IMR-90 (cell line): Measurements from ENCODE around the gene BCL2L1. TPM values are rescaled to one million over a fixed set of nuclear protein-coding genes. Genes with fewer than 3 reads are reported as not detected.

Experiments
- ATAC-seq: fragments of 200-7000 bp; cut with Tn5 transposase; 2 replicates; pipeline ENCODE4 v1.9.1; 2020; ENCODE audit warnings: low read depth, mild to moderate bottlenecking, moderate library complexity
- BruUV-seq: library from RNA; stranded (reverse); fragments of 400-500 nt; replicated peaks from 2 replicates; lab custom pipeline; 2021; lab: Mats Ljungman, UMichigan
- CTCF ChIA-PET: fragments of 300-600 bp; formaldehyde crosslinking; extraction: SDS; loops from one replicate; lab custom pipeline; 2021; ENCODE audit warnings: antibody characterized with exemption; lab: Yijun Ruan, JAX
- POLR2A ChIA-PET: fragments of 300-600 bp; sonication (Branson Sonifier 250); formaldehyde crosslinking; loops from one replicate; lab custom pipeline; 2022; ENCODE audit warnings: antibody characterized with exemption; ENCODE audit not compliant: unreplicated experiment; lab: Charles Lee
- DNase-seq: peaks from one replicate; pipeline ENCODE4 v3.0.0; 2013
- H2AFZ ChIP-seq: replicated peaks from 2 replicates; pipeline ENCODE3; 2013; ENCODE audit warnings: low read length, mild to moderate bottlenecking; ENCODE audit not compliant: poor library complexity
- H2AK5ac ChIP-seq: 2 replicates; pipeline ENCODE4 v1.6.1; 2013; ENCODE audit warnings: low read depth, low read length, inconsistent platforms
- H2AK9ac ChIP-seq: replicated peaks from 2 replicates; pipeline ENCODE3; 2013; ENCODE audit warnings: mild to moderate bottlenecking, low read depth, low read length, moderate library complexity; ENCODE audit not compliant: poor library complexity
- H2BK120ac ChIP-seq: 2 replicates; pipeline ENCODE4 v1.6.1; 2013; ENCODE audit warnings: low read depth, low read length, inconsistent platforms
- H2BK15ac ChIP-seq: 3 replicates; pipeline ENCODE4 v1.6.1; 2013; ENCODE audit warnings: low read depth, low read length, inconsistent platforms
- H2BK20ac ChIP-seq: 2 replicates; pipeline ENCODE4 v1.6.1; 2013; ENCODE audit warnings: low read depth, mild to moderate bottlenecking, inconsistent platforms, low read length, moderate library complexity
- H2BK5ac ChIP-seq: 2 replicates; pipeline ENCODE4 v1.6.1; 2013; ENCODE audit warnings: mild to moderate bottlenecking, low read depth, low read length, inconsistent platforms; ENCODE audit not compliant: poor library complexity, severe bottlenecking
- H3K14ac ChIP-seq: replicated peaks from 2 replicates; pipeline ENCODE4 v1.6.1; 2013; ENCODE audit warnings: low read depth, low read length, inconsistent platforms
- H3K18ac ChIP-seq: 2 replicates; pipeline ENCODE4 v1.6.1; 2013; ENCODE audit warnings: low read depth, low read length, control low read depth
- H3K23ac ChIP-seq: 2 replicates; pipeline ENCODE4 v1.6.1; 2013; ENCODE audit warnings: low read depth, low read length, inconsistent platforms
- H3K27ac ChIP-seq: 2 replicates; pipeline ENCODE4 v1.5.1; 2013; ENCODE audit warnings: mild to moderate bottlenecking, control low read depth, low read length; ENCODE audit not compliant: insufficient read depth
- H3K27me3 ChIP-seq: 2 replicates; pipeline ENCODE4 v1.6.1; 2013; ENCODE audit warnings: low read length; ENCODE audit not compliant: control insufficient read depth, insufficient read depth
- H3K36me3 ChIP-seq: 2 replicates; pipeline ENCODE4 v1.6.1; 2013; ENCODE audit warnings: low read length, mixed read lengths; ENCODE audit not compliant: control insufficient read depth, insufficient read depth
- H3K4ac ChIP-seq: 2 replicates; pipeline ENCODE4 v1.6.1; 2013; ENCODE audit warnings: low read depth, low read length, inconsistent platforms
- H3K4me1 ChIP-seq: 2 replicates; pipeline ENCODE4 v1.6.1; 2013; ENCODE audit warnings: low read length, mixed read lengths; ENCODE audit not compliant: control insufficient read depth, insufficient read depth
- H3K4me2 ChIP-seq: 2 replicates; pipeline ENCODE4 v1.6.1; 2013; ENCODE audit warnings: low read depth, mild to moderate bottlenecking, control low read depth, low read length, moderate library complexity
- H3K4me3 ChIP-seq: 2 replicates; pipeline ENCODE4 v1.5.1; 2013; ENCODE audit warnings: low read depth, mild to moderate bottlenecking, control low read depth, low read length, moderate library complexity; ENCODE audit not compliant: insufficient read depth
- H3K56ac ChIP-seq: 2 replicates; pipeline ENCODE4 v1.6.1; 2013; ENCODE audit warnings: low read length, inconsistent platforms; ENCODE audit not compliant: insufficient read depth; ENCODE audit errors: extremely low read depth
- H3K79me1 ChIP-seq, 2 experiments: 2 replicates each; pipeline ENCODE4 v1.6.1; 2013; ENCODE audit warnings: low read length in 2 of 2, inconsistent platforms in 1 of 2, low read depth in 1 of 2
- H3K9ac ChIP-seq: 2 replicates; pipeline ENCODE4 v1.6.1; 2013; ENCODE audit warnings: low read depth, low read length, control low read depth
- H3K9me1 ChIP-seq: 2 replicates; pipeline ENCODE4 v1.6.1; 2013; ENCODE audit warnings: low read length, inconsistent platforms; ENCODE audit not compliant: insufficient read depth
- H3K9me3 ChIP-seq: 2 replicates; pipeline ENCODE4 v1.6.1; 2013; ENCODE audit warnings: low read length; ENCODE audit not compliant: control insufficient read depth, insufficient read depth
- H4K20me1 ChIP-seq: 2 replicates; pipeline ENCODE4 v1.6.1; 2013; ENCODE audit warnings: low read length, inconsistent platforms; ENCODE audit not compliant: insufficient read depth
- H4K5ac ChIP-seq: 2 replicates; pipeline ENCODE4 v1.6.1; 2013; ENCODE audit warnings: mild to moderate bottlenecking, low read depth, low read length, control low read depth
- H4K8ac ChIP-seq, 2 experiments: 2 replicates each; pipeline ENCODE4 v1.6.1; 2013; ENCODE audit warnings: low read depth in 2 of 2, low read length in 2 of 2, control low read depth in 1 of 2, inconsistent platforms in 1 of 2
- H4K91ac ChIP-seq: 2 replicates; pipeline ENCODE4 v1.6.1; 2013; ENCODE audit warnings: low read depth, low read length, inconsistent platforms; ENCODE audit not compliant: insufficient read depth
- WGBS, 2 experiments: methylation state at CpG; one replicate each; pipeline versions ENCODE4 v1.1.5 to v1.1.7; 2013; ENCODE audit warnings: missing lambda C conversion rate in 2 of 2; ENCODE audit not compliant: insufficient read length in 1 of 2; ENCODE audit errors: extremely low coverage in 2 of 2; 5-methylcytosine and 5-hydroxymethylcytosine counted together
- dilution Hi-C: fragments of 300-500 bp; cut with HindIII; formaldehyde crosslinking; loops from one replicate; pipeline ENCODE4 v1.14.3; 2018; ENCODE audit warnings: low sequenced_read_pairs; ENCODE audit not compliant: unreplicated experiment
- in situ Hi-C: fragments of 300-500 bp; cut with MboI; formaldehyde crosslinking; loops from 3 replicates; pipeline ENCODE4 v1.14.3; 2019; ENCODE audit warnings: low sequenced_read_pairs, inconsistent platforms, mixed read lengths
- intact Hi-C: fragments of 100-400 bp; cut with micrococcal nuclease; formaldehyde crosslinking; loops from 2 replicates; pipeline ENCODE4 v1.10.0; 2022
- polyA plus RNA-seq, 3 experiments: library from polyadenylated mRNA; depleted of rRNA; stranded (reverse); fragments of >200 nt; gene quantifications; 2 replicates each; pipeline ENCODE4 v1.2.3, GENCODE V29; 2012; ENCODE audit warnings: low replicate concordance in 1 of 3
- total RNA-seq: library from RNA; depleted of rRNA; stranded (reverse); fragments of >200 nt; gene quantifications from 2 replicates; pipeline ENCODE4 v1.2.3, GENCODE V29; 2012
- TF ChIP-seq, protein P1 (sequence below): fragments of 150-350 bp; IDR thresholded peaks from 2 replicates; pipeline ENCODE4 v1.6.1; 2017; ENCODE audit warnings: mild to moderate bottlenecking, antibody characterized with exemption, low read length, low read depth

BCL2L1 gene
- total and polyA plus RNA-seq, 2 of the 4 experiments (the other 2 are of a cell fraction) = 40.2 to 41.9 TPM

DNA sequence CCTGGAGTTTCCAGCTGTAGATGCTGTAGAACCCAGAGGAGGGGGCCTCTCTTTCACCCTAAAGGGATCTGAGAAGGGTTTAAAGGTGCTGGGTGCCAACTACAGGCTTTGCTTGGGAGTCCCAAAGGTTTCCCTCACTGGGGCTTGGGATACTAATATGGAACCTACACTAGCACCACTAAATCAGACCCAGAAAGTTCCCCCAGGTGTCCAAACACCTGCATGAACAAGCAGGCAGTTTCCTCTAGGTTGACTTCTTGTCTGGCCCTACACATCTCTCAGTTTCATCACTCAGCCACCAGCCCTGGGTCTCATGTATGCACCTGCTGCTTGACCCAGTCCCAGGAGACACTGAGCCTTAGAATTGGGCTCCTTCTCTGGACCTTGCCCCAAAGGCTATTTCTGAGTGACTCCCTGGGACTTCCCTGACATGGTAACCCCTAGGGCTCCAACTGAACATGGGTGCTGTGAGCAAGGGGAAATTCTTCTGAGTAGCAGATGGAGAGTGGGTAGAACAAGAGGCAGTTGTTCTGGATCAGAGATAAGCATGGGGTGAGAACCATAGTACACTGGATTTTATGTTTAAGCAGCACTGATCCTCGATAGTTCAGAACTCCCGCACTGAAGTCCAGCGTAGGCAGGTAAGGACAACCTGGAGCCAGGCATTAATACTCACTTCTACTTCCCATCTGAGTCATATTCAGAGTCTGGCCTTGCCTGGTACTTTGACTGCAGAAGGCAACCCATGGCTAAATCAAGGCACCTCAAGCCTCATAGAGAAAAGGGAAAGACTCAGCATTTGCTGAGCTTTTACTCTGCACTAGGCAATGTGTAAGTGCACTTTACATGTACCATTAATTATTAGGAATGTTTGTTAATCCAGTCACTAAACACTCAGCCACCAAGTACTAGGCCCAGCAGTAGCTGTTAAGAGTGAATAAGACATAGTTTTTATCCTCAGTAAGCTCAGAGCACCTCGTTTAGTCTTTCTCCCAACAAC is 16.8 kb downstream of the BCL2L1 start:
- in situ Hi-C loops = no loop called here
- no peak for ATAC-seq

More for the DNA sequence above, 16.8 kb downstream of the BCL2L1 start:
- Histone ChIP-seq H2BK15ac (peak overlapping the region; percentile 25; the same call in 2 of the 3 replicates), H2BK20ac (peak overlapping the region; percentile 63; the same call in 1 of the 2 replicates), H4K5ac (no peak overlapping the region), H2BK120ac (peak overlapping the region; percentile 16; the same call in 1 of the 2 replicates), H3K9me3 (no peaks in the 10 kb centered on the region), H3K56ac (no peak overlapping the region), H3K36me3 (peaks cover 18% of the 10 kb centered on the region), H4K20me1 (no peaks in the 10 kb centered on the region), H3K27ac (no peak overlapping the region), H4K8ac (0 out of 4 replicates have a peak overlapping the region, but pooled peaks of 1 of the 2 experiments have one; percentile 9), H3K18ac (no peak overlapping the region), H3K4me1 (peaks cover 5% of the 10 kb centered on the region), H3K9me1 (peaks cover 15% of the 10 kb centered on the region; the same call in 1 of the 2 replicates), H3K14ac (0 out of 2 replicates have a peak overlapping the region, but pooled peaks have one; percentile 4), H2AK9ac (no peak overlapping the region), H2AFZ (no peak overlapping the region), H3K4ac (peak overlapping the region; percentile 50; the same call in 1 of the 2 replicates), H3K9ac (no peak overlapping the region), H2BK5ac (no peak overlapping the region), H3K4me3 (no peak overlapping the region), H2AK5ac (peak overlapping the region; percentile 56), H3K4me2 (no peak overlapping the region), H3K79me1 (peaks cover 34 to 65% of the 10 kb centered on the region in 2 experiments), H4K91ac (0 out of 2 replicates have a peak overlapping the region, but pooled peaks have one; percentile 15), H3K23ac (no peak overlapping the region; the same call in 1 of the 2 replicates), H3K27me3 (no peaks in the 10 kb centered on the region)
- ChIA-PET POLR2A (no interaction called here), CTCF (interaction anchor here (0.6 kb wide), 1 partner anchor 93 kb away, joined by 4 read pairs; no protein-coding TSS in a partner anchor)
- no peak for DNase-seq
- BruUV-seq = no TSS peak
- intact Hi-C loops (no loop called here), dilution Hi-C loops (no loop called here)
- TF ChIP-seq, protein P1, sequence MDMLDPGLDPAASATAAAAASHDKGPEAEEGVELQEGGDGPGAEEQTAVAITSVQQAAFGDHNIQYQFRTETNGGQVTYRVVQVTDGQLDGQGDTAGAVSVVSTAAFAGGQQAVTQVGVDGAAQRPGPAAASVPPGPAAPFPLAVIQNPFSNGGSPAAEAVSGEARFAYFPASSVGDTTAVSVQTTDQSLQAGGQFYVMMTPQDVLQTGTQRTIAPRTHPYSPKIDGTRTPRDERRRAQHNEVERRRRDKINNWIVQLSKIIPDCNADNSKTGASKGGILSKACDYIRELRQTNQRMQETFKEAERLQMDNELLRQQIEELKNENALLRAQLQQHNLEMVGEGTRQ = no peak
- WGBS, 2 experiments = no CpG with 5 or more reads among the region's 4 CpGs
